ENCODE results near the gene EPHA2.

The EPHA2 gene

DNA sequence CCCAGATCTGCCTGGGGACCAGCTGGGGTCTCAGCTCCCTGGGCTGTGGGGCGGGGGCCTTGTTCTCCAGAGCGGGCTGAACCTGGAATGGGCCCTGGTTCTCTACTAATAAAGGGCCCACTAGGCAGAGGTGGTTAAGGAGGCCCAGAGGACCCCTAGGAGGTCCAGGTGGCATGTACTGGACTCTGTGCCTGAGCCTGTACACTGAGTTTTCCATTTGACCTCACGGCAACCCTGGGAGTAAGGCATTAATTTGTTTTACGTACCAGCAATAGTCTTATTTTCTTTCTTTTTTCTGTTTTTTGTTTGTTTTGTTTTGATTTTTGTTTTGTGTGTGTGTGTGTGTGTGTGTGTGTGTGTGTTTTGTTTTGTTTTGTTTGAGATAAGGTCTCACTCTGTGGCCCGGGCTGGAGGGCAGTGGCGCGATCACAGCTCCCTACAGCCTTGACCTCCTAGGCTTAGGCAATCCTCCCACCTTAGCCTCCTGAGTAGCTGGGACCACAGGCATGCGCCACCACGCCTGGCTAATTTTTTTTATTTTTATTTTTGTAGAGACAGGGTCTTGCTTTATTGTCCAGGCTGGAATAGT, 62.9 kb downstream of the EPHA2 start:
- DNase-seq (ENCODE audit: low read depth, low spot score) = no peak

DNA sequence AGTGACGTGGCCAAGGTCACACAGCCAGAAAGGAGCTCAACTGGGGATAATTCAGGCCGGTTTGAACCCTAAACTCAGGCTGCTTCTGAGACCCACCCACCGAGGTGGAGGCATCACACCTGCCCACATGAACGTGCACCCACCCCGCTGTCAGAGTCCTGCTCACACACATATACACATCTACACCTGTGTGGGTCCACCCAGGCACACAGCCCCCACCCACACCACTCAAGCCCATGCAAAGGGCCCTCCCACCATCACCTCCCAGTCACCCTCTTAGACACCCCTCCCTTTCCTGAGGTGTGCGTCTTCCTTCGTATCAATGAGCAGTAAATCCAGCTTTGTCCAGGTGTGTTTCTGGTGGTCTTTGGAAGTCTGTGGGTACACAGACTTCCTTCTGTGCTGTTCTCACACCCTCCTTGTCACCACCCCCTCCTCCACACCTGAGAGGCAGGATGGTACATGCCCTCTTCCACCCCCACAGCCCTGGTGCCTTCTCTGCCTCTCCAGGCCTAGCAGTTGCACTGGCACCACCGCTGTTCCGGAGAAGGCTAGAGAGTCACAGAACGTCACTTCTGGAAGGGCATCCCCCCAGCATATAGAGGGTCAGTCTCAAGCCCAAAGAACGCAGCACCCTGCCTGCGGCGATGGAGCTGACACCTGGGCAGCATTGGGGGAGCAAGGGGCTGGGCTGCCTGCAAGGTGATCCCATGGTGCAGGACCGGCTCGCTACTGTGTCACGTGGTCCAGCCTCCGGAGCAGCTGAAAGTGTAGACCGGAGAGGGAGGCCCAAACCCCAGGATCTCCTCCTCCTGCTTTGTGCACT, 63.6 kb downstream of the EPHA2 start:
- DNase-seq (ENCODE audit: low read depth, low spot score) = no peak

DNA sequence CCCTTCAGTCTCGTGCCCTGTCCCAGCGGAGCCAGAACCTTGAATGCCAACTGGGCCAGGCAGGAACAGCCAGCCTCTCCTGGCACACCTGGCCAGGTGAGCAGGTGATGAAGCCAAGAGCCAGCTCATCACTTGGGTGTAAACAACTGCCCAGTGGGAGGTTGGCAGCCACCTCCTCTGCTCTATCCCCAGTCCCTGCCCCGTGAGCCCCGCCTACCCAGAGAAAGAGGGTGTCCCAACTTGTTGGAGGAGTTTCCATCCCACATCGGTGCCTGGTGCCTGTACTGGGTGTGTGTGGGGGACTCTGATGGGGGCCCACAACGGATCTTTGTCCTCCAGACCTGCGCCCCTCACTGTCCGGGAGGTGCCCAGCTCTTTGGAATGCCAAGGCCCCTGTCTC, 64.6 kb downstream of the EPHA2 start:
- no peak for DNase-seq (ENCODE audit: low read depth, low spot score)

DNA sequence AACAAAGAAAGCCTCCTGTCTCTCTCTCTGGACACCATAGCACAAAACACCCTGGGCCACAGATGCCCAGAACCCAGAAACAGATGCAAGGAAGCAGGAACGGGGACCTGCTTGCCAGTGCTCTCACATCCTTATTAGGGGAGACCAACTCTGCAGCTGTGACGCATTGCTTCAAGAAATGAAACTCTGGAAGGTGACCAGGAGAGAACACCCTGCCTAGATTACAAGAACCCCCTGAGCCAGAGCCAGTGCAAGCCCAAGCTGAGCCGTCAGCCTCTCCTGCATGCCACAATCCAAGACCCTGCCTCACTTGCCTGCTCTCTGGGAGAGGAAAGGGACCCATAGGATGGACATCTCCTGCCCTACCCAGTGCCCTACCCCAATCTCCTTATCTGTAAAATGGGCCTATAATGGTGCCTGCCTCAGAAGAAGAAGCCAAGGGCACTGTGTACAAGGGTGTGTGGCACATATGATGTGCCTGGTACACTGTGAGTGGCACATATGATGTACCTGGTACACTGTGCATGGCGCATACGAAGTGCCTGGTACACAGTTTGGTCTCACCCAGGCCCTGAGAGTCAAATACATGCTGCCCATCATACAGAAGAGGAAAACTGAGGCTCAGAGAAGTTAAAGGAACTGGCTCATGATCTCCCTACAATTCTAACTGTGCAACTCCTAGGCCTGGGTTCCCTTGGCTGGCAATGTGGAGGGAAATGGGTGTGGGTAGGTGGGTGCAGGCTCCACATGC, 65.6 kb downstream of the EPHA2 start:
- DNase-seq (ENCODE audit: low read depth, low spot score) = no peak

DNA sequence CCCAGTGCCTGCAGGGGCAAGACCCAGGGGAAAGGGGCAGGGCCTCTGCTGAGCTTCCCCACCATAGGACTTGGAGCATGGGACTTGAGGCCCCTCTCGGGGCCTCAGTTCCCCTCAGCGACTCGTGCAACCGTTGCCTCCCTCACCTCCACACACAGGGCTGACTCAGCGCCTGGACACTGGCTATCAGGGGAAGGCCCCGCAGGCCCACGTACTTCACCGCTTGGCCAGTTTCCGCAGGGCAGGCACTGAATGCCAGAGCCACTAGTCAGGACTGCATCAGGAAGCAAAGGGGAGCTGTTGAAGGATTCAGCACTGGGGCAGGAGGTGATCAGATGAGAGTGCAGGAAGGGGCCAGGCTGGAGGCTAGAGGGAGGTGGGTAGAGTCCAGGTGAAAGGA, 66.9 kb downstream of the EPHA2 start:
- no peak for DNase-seq (ENCODE audit: low read depth, low spot score)

DNA sequence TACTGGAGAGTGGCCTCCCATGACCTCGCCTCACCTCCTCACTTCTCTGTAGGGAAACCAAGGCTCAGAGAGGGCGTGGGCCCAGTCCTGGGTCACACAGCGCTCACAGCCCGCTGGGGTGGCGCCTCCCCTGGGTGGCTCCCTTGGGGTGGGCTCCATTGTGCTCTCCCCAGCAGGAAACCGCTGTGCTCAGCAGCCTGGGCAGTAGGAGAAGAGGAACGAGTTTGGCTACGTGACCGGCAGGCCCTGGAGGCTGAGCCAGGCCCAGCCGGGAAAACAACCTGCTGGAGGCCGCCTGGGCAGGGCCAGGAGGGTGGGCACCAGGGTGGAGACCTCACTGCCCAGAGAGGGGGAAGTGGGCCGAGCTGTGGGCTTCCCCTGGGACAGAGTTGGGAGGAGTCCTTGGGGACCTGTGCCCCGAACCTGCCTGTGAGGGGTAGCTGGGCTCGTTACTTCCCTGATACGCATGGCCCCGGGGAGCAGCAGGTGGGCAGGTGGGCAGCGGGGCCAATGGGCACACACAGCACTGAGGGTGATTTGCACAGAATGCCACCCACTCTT, 67.4 kb downstream of the EPHA2 start:
- DNase-seq (ENCODE audit: low read depth, low spot score) = no peak

DNA sequence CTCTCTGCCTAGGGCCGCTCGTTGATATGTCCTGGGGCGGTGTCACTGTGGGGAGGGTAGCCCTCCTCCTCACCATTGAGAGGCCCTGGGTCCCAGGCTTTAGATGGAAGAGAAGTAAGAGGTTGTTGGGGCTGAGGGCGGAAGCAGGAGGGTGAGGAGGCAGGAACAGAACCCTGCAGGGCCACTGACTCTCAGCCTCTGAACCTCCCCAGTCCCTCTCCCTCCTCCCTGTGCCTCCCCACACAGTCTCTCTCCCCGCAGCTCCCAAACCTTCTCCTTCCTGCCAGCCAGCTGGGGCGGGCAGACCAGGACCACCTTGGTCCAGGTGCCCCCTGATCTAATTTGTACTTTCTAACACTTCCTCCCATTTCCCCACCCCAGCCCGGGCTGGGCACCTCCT, 68.1 kb downstream of the EPHA2 start:
- no peak for DNase-seq (ENCODE audit: low read depth, low spot score)

DNA sequence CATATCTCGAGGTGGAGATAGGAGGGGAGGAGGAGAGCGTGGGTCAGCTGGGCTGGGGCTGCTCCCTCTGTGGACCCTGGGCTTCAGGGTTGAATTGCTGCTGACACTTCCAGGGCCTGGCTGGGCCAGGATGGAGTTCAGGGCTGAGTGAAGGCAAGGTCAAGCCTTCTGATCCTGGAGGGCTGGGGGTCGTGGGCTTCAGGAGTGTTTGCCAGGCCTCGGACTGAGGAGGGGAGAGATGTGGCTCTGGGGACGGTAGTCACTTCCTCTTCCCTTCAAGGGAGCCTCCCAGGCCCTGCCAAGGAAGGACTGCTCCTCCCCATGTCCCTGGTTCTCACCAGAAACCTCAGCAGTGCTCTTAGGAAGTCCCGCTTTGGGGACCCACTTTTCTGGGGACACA, 70.3 kb downstream of the EPHA2 start:
- DNase-seq (ENCODE audit: low read depth, low spot score) = no peak

DNA sequence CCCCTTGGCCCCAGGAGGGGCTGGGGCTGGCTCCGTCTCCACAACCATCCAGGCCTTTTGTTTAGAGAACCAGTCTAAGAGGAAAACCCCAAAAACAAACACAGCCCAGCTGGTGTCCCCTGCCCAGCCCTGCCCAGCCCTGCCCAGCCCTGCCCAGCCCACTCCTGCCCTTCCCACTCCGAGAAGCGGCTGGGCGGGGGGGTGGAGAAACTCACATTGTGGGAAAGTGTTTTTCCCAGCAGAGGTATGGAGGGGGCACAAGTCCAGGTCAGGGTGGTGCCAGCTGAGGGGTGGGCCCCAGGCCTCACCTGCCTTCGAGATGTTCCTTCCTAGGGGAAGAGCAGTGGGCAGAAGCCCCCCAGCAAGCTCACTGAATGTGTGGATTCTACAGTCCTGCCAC, 72.4 kb downstream of the EPHA2 start:
- no peak for DNase-seq (ENCODE audit: low read depth, low spot score)

DNA sequence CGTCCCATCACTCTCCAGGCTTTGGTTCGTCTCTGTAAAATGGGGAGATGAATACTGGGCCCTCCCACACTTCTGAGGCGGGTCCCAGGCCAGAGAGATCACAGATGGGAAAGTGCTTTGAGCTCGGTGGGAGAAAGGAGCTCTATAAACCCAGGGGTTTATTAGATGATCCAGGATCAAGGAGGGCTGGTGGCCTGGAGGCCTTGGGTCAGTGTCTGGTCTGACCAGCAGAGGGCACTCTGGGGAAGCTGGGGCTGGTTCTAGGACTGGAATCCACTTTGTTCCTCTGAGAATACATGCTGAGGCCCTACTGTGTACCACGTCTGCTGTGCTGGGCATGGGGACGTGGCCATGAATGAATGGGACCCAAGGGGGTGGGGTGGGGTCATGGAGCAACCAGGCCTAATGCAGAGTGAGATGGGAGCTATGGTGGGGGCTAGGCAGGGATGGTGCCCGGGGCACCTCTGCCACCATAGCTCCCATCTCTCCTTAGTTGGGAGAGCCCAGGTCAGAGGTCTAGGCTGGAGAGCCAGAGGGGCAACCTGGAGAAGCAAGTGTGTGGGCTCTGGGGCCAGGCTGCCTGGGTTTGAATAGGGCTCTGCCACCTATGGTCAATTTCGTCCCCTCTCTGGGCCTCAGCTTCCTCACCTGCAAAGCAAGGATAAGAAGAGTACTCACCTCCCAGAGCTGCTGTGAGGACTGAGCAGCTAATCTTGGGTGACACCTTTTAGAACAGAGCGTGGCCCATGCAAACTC, 73.4 kb downstream of the EPHA2 start:
- peak; percentile 28 for DNase-seq (ENCODE audit: low read depth, low spot score)

GRCh38 chr1:16081636-16082035, 74.2 kb downstream of the EPHA2 start:
- no peak for DNase-seq (ENCODE audit: low read depth, low spot score)

DNA sequence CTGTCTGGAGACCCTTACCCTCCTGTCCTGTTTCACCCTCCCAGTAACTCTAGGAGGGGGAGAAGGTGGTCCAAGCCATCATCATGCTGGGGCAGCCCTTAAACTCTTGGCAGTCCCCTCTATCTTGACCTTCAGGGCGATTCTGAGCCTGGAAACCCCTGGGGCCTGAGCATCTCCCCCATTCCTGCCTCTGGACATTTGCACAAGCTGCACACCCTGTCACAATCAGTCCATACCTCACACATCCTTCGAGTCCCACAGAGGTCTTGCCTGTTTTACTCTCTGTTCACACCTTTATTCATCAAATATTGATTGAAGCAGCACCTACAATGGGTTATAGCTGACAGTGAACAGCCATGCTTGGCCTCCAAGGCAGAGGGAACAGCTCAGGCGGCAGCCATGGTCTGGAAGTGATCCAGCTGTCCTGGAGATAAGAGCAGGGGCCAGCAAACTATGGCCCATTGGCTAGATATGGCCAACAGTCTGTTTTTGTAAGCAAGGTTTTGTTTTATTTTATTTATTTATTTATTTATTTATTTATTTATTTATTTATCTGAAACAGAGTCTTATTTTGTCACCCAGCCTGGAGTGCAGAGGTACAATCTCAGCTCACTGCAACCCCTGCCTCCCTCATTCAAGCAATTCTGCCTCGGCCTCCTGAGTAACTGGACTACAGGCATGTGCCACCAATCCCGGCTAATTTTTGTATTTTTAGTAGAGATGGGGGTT, 75.3 kb downstream of the EPHA2 start:
- no peak for DNase-seq (ENCODE audit: low read depth, low spot score)

- DNase-seq (ENCODE audit: low read depth, low spot score) = peak; percentile 33
Measured at GRCh38 chr1:16078925-16079656, 76.8 kb downstream of the EPHA2 start.

- no peak for DNase-seq (ENCODE audit: low read depth, low spot score)
Measured at GRCh38 chr1:16077406-16078245, 78.2 kb downstream of the EPHA2 start.

GRCh38 chr1:16076865-16077238, 79.0 kb downstream of the EPHA2 start:
- no peak for DNase-seq (ENCODE audit: low read depth, low spot score)

GRCh38 chr1:16076031-16076864, 79.6 kb downstream of the EPHA2 start:
- no peak for DNase-seq (ENCODE audit: low read depth, low spot score)

- DNase-seq (ENCODE audit: low read depth, low spot score) = no peak
Measured at GRCh38 chr1:16075337-16076030, 80.4 kb downstream of the EPHA2 start.
